AG20443 (cell line): ENCODE results near the gene TNFRSF13B.

Experiments
- DNase-seq: peaks from one replicate; pipeline ENCODE4 v3.0.0; 2012; ENCODE audit warnings: low spot score, mixed read lengths

Gene TNFRSF13B

GRCh38 chr17:16937431-16937830 is 34.5 kb downstream of the TNFRSF13B start:
- no peak for DNase-seq

DNA sequence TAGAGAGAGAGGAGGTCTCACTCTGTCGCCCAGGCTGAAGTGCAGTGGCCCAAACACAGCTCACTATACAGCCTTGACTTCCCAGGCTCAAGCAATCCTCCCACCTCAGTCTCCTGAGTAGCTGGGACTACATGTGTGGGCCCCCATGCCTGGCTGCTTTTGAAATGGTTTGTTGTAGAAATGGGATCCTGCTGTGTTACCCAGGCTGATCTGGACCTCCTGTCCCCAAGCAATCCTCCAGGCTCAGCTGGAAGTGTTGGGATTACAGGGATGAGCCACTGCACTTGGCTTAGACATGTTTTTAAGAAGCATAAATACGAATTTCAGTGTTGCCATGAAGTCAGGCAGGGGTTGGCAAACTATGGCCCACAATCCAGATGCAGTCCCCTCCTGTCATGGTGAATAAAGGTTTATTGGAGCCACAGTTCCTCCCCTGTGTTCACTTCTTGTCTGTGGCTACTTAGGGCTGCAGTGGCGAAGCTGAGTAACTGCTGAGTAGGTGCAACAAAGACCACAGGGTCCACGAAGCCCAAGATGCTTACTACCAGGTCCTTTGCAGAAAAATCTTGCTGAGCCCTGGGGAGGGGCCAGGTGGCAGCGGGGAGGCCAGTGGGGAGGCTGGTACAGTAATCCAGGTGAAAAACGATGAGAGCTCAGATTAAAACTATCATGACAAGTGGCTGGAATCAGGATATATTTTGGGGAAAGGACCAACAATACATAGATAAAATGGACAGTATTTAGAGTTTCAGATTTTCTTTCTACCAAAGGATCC is 35.2 kb downstream of the TNFRSF13B start:
- DNase-seq: no peak

GRCh38 chr17:16935786-16936185 is 36.1 kb downstream of the TNFRSF13B start:
- no peak for DNase-seq

GRCh38 chr17:16935241-16935663 is 36.7 kb downstream of the TNFRSF13B start:
- DNase-seq: no peak

DNA sequence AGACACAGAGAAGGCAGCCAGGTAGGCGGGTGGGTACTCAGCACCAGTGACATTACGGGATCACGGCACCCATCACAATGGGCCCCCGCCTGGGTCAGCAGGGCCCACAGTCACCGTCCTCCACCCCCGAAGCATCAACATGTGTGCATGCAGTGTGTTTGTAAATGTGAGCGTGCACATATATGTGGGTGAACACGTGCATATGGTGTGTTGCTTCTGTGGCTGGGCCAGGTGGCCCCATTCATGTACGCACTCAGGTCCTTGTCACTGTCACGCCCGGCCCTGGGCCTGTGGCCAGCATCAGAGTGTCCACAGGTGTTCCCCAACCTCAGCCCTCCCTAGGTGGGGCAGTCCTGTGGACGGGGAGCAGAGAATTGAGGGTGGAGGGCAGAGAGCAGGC is 37.1 kb downstream of the TNFRSF13B start:
- DNase-seq: no peak

DNA sequence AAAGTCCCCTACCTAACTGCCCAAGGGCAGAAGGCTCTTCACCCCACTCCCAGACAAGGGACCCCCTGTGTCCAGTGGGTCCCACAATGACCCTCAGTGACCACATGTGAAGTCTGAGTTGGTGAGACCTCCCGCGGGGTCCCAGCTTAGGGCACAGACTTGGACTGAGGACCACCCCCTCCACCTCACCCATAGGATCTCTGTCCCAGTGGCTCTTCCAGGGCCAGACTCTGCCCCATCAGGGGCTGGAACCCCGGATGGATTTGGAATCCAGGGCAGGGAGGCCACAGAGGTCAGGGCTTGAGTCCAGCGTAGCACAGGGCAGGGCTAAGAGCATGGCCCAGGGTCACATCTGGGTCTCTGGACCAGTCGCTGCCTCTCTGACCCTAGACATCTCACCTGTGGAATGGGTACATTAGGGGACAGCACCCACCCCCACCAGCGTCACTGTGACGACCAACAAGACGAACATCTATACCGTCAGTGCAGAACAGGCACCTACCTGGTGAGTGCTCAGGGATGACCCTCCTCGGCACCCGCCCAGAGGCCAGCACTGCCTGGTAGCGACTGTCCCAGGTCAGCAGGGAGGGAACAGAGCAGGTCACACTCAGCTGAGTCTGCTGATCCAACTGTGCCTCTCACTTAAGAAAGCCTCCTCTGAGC is 37.7 kb downstream of the TNFRSF13B start:
- DNase-seq: no peak

- DNase-seq: no peak
Measured at GRCh38 chr17:16933317-16934132, 38.4 kb downstream of the TNFRSF13B start.

DNA sequence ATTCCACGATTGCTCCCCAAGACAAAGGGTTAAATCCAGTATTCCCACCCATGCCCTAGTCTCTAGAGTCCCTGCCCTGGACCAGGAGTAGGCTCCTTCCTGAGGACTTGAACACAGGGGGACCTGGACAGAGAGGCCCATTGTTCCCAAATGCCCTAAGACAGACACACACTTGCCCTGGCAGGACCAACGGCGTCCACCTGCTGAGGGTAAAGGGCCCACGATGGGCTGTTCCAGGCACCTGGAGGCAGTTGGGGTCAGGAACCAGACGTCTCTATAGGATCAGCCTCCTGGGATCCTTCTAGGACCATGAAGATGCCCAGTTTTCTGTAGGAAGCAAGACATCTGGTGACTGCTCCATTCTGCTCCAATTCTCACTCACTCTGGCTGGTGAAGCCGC is 39.3 kb downstream of the TNFRSF13B start:
- no peak for DNase-seq

DNA sequence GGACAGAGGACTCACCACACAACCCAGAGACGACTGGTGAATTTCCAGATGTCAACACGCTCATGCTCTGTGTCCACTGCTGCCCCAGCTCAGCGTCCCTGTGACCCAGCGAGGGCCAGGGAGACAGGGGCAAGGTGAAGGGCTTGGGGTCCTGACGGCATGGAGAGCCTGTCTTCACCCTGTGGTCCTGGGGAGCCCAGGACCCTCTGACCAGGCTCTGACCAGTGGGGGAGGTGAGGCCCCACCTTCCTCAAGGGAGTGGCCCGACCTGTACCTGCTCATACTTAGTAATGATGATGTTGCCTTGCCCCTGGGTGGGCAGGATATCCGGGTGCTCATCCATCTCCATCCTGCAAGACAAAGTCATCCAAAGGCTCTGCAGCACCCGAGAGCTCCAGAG is 39.8 kb downstream of the TNFRSF13B start:
- no peak for DNase-seq

- no peak for DNase-seq
Measured at GRCh38 chr17:16931318-16932060, 40.4 kb downstream of the TNFRSF13B start.

GRCh38 chr17:16930571-16931317 is 41.2 kb downstream of the TNFRSF13B start:
- DNase-seq: no peak

GRCh38 chr17:16929757-16930520 is 42.0 kb downstream of the TNFRSF13B start:
- DNase-seq: no peak

DNA sequence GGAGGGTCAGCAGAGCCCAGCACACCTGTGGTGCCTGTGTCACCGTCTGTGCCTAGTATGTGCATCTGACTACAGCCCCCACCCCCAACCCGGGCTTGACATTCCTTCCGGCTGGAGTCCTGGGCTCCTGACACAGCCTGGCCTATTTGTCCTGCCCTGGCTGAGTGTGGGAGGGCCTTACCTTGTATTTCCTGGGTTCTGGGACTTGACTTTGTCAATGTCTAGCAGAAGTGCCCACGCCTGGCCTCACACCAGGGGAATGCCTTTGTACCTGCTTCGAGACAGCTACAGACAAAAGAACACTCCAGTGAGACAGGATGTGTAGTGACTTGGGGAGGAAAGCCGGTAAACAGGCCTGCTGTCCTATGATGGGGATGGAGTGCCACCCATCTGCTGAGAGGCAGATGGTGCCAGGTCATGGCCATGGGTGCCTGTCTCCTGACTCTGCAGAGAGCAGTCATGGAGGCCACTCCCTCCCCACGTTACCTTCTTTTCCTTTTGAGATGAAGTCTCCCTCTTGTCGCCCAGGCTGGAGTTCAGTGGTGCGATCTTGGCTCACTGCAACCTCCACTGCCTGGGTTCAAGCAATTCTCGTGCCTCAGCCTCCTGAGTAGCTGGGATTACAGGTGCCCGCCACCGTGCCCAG is 42.8 kb downstream of the TNFRSF13B start:
- no peak for DNase-seq

- DNase-seq: no peak
Measured at GRCh38 chr17:16928406-16929034, 43.4 kb downstream of the TNFRSF13B start.

DNA sequence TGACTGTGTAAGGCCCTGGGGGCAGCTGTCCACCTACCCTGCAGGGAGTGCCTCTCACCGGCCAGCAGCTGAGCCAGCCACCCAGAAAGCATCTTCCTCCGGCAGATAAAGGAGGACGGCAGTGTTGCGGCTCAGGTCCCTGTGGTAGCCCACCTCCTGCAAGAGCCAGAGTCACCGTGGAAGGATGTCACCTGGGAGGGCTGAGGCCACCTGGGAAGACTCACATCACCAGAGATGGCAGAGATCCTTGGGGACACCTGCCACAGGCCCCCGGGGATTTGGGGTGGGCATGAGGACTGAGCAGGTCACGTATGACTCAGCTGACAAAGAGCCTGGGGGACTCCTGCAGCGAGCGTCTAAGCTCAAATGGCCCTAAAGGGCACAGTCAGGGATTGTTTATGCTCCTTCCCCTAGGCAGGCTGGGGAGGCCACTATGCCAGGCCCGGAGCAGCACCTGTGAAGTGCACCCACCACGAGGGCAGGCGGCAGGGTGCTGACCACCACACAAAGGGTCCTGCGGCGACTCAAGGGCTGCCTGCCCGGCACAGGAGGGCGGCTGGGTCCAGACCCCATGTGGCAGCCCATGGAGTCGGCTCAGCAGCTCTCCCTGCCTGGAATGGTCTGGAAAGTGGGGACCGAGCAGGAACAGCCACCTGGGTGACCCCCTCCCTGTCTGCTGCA is 44.1 kb downstream of the TNFRSF13B start:
- DNase-seq: no peak

GRCh38 chr17:16926571-16927451 is 45.1 kb downstream of the TNFRSF13B start:
- no peak for DNase-seq

- no peak for DNase-seq
Measured at GRCh38 chr17:16926061-16926511, 45.8 kb downstream of the TNFRSF13B start.
